ENCODE measurements around the gene TMEM178A. TPM values are rescaled to one million over a fixed set of nuclear protein-coding genes. Genes with fewer than 3 reads are reported as not detected.

The TMEM178A gene
- total RNA-seq, 1 donor from 2014 or later: not detected

DNA sequence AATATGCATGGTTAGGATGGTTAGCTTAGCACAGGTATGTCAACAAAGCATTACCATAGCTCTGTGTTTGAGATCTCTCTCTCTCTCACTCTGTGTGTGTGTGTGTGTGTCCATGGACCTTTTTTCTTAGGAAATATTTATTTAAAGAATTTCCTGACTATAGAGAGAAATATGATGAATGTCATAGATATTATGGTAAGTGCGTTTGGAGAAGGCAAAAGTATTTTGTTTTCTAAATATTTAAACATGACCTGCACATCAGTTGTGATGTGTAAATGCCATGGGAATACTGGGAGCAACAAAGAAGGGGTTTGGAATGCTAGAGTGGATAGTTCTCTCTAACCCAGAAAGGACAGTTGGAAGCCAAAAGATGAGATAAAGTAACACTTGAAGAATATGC, 3.9 kb upstream of the TMEM178A start:
- CTCF ChIA-PET: no interaction called here
- no peak overlapping the region for H3K4me3 Mint-ChIP-seq
- no peaks in the 10 kb centered on the region for H3K36me3 Mint-ChIP-seq (ENCODE audit: low read depth)
- TF ChIP-seq, protein P1, sequence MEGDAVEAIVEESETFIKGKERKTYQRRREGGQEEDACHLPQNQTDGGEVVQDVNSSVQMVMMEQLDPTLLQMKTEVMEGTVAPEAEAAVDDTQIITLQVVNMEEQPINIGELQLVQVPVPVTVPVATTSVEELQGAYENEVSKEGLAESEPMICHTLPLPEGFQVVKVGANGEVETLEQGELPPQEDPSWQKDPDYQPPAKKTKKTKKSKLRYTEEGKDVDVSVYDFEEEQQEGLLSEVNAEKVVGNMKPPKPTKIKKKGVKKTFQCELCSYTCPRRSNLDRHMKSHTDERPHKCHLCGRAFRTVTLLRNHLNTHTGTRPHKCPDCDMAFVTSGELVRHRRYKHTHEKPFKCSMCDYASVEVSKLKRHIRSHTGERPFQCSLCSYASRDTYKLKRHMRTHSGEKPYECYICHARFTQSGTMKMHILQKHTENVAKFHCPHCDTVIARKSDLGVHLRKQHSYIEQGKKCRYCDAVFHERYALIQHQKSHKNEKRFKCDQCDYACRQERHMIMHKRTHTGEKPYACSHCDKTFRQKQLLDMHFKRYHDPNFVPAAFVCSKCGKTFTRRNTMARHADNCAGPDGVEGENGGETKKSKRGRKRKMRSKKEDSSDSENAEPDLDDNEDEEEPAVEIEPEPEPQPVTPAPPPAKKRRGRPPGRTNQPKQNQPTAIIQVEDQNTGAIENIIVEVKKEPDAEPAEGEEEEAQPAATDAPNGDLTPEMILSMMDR (IDR thresholded peaks at IDR 0.05): no peak
- no peak for DNase-seq
- intact Hi-C loops (cut with micrococcal nuclease): no loop called here
- peaks cover 27% of the 10 kb centered on the region for H3K27me3 Mint-ChIP-seq
- POLR2A ChIA-PET: no interaction called here
- H3K27ac Mint-ChIP-seq: no peak overlapping the region
- H3K9me3 Mint-ChIP-seq: no peaks in the 10 kb centered on the region
- no peak for ATAC-seq (ENCODE audit: low read depth)
- peaks cover 12% of the 10 kb centered on the region for H3K4me1 Mint-ChIP-seq

DNA sequence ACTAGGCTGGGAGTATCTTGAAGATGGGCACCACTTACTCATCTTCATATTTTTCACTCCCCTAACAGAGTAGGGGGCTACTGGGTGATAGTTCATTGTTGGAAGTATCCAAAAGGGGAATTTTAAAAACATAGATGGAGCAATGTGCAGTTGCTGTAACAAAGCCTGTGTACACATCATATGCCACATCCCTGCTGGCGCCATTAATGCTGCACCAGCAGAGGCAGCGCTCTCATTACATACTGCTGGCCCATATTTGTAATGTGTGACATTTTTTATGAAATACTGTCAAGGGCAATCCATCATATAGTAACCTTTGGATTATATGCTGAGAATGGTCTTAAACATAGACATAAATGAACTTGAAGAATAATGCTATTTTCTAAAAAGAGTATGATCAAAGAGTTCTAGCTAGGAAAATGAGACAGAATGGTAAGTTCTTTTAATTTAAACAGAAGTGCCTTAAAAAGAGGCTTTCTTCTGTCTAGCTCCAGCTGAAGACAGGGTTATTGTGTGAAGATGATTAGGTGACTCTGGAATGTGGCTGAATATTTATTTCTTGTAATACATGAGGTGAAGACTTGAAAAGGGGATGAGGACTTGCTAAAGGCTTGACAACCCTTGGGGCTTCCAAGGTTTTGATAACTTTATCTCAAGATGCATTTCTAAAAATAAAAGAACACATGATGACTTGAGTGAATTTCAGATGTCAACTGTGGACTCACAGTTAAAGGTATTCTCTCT, 2.4 kb upstream of the TMEM178A start:
- no peak for ATAC-seq (ENCODE audit: low read depth)
- intact Hi-C loops (cut with micrococcal nuclease): no loop called here
- H3K27ac Mint-ChIP-seq: no peak overlapping the region
- ChIA-PET CTCF (no interaction called here), POLR2A (no interaction called here)
- no peaks in the 10 kb centered on the region for H3K9me3 Mint-ChIP-seq
- DNase-seq: no peak
- H3K4me1 Mint-ChIP-seq: peaks cover 15% of the 10 kb centered on the region
- no peaks in the 10 kb centered on the region for H3K36me3 Mint-ChIP-seq (ENCODE audit: low read depth)
- TF ChIP-seq, protein P1 (IDR thresholded peaks at IDR 0.05): no peak
- H3K4me3 Mint-ChIP-seq: no peak overlapping the region
- H3K27me3 Mint-ChIP-seq: peaks cover 42% of the 10 kb centered on the region

GRCh38 chr2:39664232-39664887, 1.4 kb upstream of the TMEM178A start:
- ATAC-seq (ENCODE audit: low read depth) (no peak), DNase-seq (no peak)
- Mint-ChIP-seq H3K4me1 (peaks cover 15% of the 10 kb centered on the region), H3K4me3 (peak overlapping the region; percentile 56), H3K27ac (no peak overlapping the region), H3K36me3 (ENCODE audit: low read depth) (no peaks in the 10 kb centered on the region), H3K9me3 (no peaks in the 10 kb centered on the region), H3K27me3 (peaks cover 48% of the 10 kb centered on the region)
- intact Hi-C loops (cut with micrococcal nuclease): no loop called here
- TF ChIP-seq, protein P1 (IDR thresholded peaks at IDR 0.05): no peak
- CTCF ChIA-PET: no interaction called here
- POLR2A ChIA-PET: no interaction called here

- ATAC-seq (ENCODE audit: low read depth): no peak
- intact Hi-C loops (cut with micrococcal nuclease): no loop called here
- H3K27ac Mint-ChIP-seq: no peak overlapping the region
- peaks cover 48% of the 10 kb centered on the region for H3K27me3 Mint-ChIP-seq
- CTCF ChIA-PET: no interaction called here
- no peaks in the 10 kb centered on the region for H3K9me3 Mint-ChIP-seq
- TF ChIP-seq, protein P1 (IDR thresholded peaks at IDR 0.05): no peak
- H3K4me3 Mint-ChIP-seq: peak overlapping the region; percentile 56
- no peaks in the 10 kb centered on the region for H3K36me3 Mint-ChIP-seq (ENCODE audit: low read depth)
- peaks cover 15% of the 10 kb centered on the region for H3K4me1 Mint-ChIP-seq
- POLR2A ChIA-PET: no interaction called here
- DNase-seq: no peak
Measured at GRCh38 chr2:39664888-39665591, 677 bp upstream of the TMEM178A start.

DNA sequence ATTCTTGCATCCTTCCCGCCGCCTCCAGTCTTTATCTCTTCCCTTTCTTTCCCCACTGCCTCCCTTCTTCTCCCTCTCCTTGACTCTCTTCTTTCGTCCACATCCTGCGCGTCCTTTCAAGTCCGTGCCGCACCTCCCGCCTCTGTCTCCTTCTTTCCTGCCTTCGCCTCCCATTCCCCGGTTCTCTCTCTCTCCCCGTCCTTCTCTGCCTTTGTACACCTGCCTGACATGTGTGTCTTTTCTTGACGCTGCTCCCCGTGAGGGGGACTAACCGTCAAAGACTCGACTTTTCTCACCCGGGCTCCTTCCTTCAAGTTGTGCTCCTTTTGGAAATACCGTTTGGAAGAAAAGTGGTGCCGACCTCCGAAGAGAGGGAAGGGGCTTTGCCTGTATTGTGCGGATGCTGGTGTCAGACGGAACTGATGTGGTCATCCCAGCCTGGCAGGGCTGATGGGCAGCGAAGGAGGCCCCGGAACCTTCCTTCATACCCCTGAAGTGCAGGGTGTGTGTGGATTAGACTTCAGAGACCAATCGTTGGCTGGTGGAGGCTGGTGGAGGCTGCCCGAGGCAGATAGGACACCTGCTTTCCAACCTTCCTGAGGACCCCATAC, 879 bp downstream of the TMEM178A start:
- peaks cover 57% of the 10 kb centered on the region for H3K27me3 Mint-ChIP-seq
- TF ChIP-seq, protein P1 (IDR thresholded peaks at IDR 0.05): no peak
- POLR2A ChIA-PET: no interaction called here
- H3K36me3 Mint-ChIP-seq (ENCODE audit: low read depth): no peaks in the 10 kb centered on the region
- DNase-seq: no peak
- peak overlapping the region; percentile 75 for H3K4me3 Mint-ChIP-seq
- H3K27ac Mint-ChIP-seq: no peak overlapping the region
- intact Hi-C loops (cut with micrococcal nuclease): no loop called here
- CTCF ChIA-PET: no interaction called here
- H3K9me3 Mint-ChIP-seq: no peaks in the 10 kb centered on the region
- peaks cover 15% of the 10 kb centered on the region for H3K4me1 Mint-ChIP-seq
- ATAC-seq (ENCODE audit: low read depth): no peak

Measured in activated B cell treated with CpG ODN at 0.5 μM for 24 hours (primary cell).